H9 (cell line): ENCODE data around the gene ADGRG7. TPM values are rescaled to one million over a fixed set of nuclear protein-coding genes. Genes with fewer than 3 reads are reported as not detected.

ENCODE experiments used
- DNase-seq: peaks from one replicate; pipeline ENCODE4 v3.0.0-alpha.2; 2017
- H2AFZ ChIP-seq: one replicate; pipeline ENCODE4 v1.6.1; 2013; ENCODE audit warnings: mild to moderate bottlenecking, low read length, control low read depth, moderate library complexity
- H2AK5ac ChIP-seq: 2 replicates; pipeline ENCODE4 v1.6.1; 2013; ENCODE audit warnings: low read length, control low read depth, mixed read lengths; ENCODE audit not compliant: insufficient read length
- H2BK120ac ChIP-seq: one replicate; pipeline ENCODE4 v1.6.1; 2013; ENCODE audit warnings: low read depth, mild to moderate bottlenecking, low read length, control low read depth, inconsistent platforms; ENCODE audit not compliant: poor library complexity, severe bottlenecking
- H2BK12ac ChIP-seq: 2 replicates; pipeline ENCODE4 v1.6.1; 2013; ENCODE audit warnings: low read length, control low read depth, mixed read lengths, low read depth; ENCODE audit not compliant: insufficient read length
- H2BK15ac ChIP-seq: 2 replicates; pipeline ENCODE4 v1.6.1; 2013; ENCODE audit warnings: low read depth, low read length, control low read depth
- H2BK20ac ChIP-seq: one replicate; pipeline ENCODE4 v1.6.1; 2013; ENCODE audit warnings: low read depth, mild to moderate bottlenecking, low read length, control low read depth, inconsistent platforms; ENCODE audit not compliant: poor library complexity, severe bottlenecking
- H2BK5ac ChIP-seq: 2 replicates; pipeline ENCODE4 v1.6.1; 2013; ENCODE audit warnings: low read length, control low read depth, mixed read lengths; ENCODE audit not compliant: insufficient read length
- H3K14ac ChIP-seq: 2 replicates; pipeline ENCODE4 v1.6.1; 2013; ENCODE audit warnings: low read length, control low read depth; ENCODE audit not compliant: insufficient read depth
- H3K18ac ChIP-seq: 2 replicates; pipeline ENCODE4 v1.6.1; 2013; ENCODE audit warnings: low read depth, mild to moderate bottlenecking, mixed read lengths, low read length, control low read depth; ENCODE audit not compliant: insufficient read length
- H3K23ac ChIP-seq: 2 replicates; pipeline ENCODE4 v1.6.1; 2013; ENCODE audit warnings: low read length, control low read depth, mixed read lengths, low read depth; ENCODE audit not compliant: insufficient read length
- H3K23me2 ChIP-seq: 2 replicates; pipeline ENCODE4 v1.6.1; 2013; ENCODE audit warnings: low read depth, mild to moderate bottlenecking, mixed read lengths, low read length, control low read depth; ENCODE audit not compliant: insufficient read length, poor library complexity, severe bottlenecking
- H3K27ac ChIP-seq: 2 replicates; pipeline ENCODE4 v1.5.1; 2013; ENCODE audit warnings: low read length, control low read depth, mixed read lengths, low read depth; ENCODE audit not compliant: insufficient read length
- H3K27me3 ChIP-seq: 2 replicates; pipeline ENCODE4 v1.6.1; 2013; ENCODE audit warnings: low read length, control low read depth, inconsistent platforms; ENCODE audit not compliant: insufficient read depth
- H3K4ac ChIP-seq: 2 replicates; pipeline ENCODE4 v1.6.1; 2013; ENCODE audit warnings: low read depth, mild to moderate bottlenecking, control low read depth, inconsistent platforms, low read length, moderate library complexity
- H3K4me1 ChIP-seq: 2 replicates; pipeline ENCODE4 v1.6.1; 2013; ENCODE audit warnings: low read length, control low read depth, inconsistent platforms; ENCODE audit not compliant: insufficient read depth
- H3K4me2 ChIP-seq: 2 replicates; pipeline ENCODE4 v1.6.1; 2013; ENCODE audit warnings: low read length, control low read depth, mixed read lengths; ENCODE audit not compliant: insufficient read length, insufficient read depth
- H3K56ac ChIP-seq: 2 replicates; pipeline ENCODE4 v1.6.1; 2013; ENCODE audit warnings: low read depth, mild to moderate bottlenecking, mixed read lengths, low read length, control low read depth; ENCODE audit not compliant: insufficient read length
- H3K79me1 ChIP-seq: 2 replicates; pipeline ENCODE4 v1.6.1; 2013; ENCODE audit warnings: low read depth, mild to moderate bottlenecking, moderate library complexity, low read length, control low read depth, inconsistent platforms; ENCODE audit not compliant: insufficient read depth, poor library complexity, severe bottlenecking
- H3K79me2 ChIP-seq: 2 replicates; pipeline ENCODE4 v1.6.1; 2013; ENCODE audit warnings: low read length, control low read depth, inconsistent platforms; ENCODE audit not compliant: insufficient read depth
- H3K9ac ChIP-seq: 2 replicates; pipeline ENCODE4 v1.6.1; 2013; ENCODE audit warnings: low read length, control low read depth, mixed read lengths; ENCODE audit not compliant: insufficient read length; ENCODE audit errors: extremely low read depth
- H3K9me3 ChIP-seq: one replicate; pipeline ENCODE4 v1.6.1; 2013; ENCODE audit warnings: low read depth, low read length, inconsistent platforms; ENCODE audit not compliant: control insufficient read depth
- H3T11ph ChIP-seq: one replicate; pipeline ENCODE4 v1.6.1; 2013; ENCODE audit warnings: mild to moderate bottlenecking, low read length, control low read depth, inconsistent platforms
- H4K20me1 ChIP-seq: one replicate; pipeline ENCODE4 v1.6.1; 2013; ENCODE audit not compliant: control insufficient read depth, insufficient read length, insufficient read depth
- H4K5ac ChIP-seq: 2 replicates; pipeline ENCODE4 v1.6.1; 2013; ENCODE audit warnings: low read depth, mild to moderate bottlenecking, mixed read lengths, low read length, control low read depth; ENCODE audit not compliant: insufficient read length
- H4K8ac ChIP-seq: replicated peaks from 2 replicates; pipeline ENCODE4 v1.6.1; 2013; ENCODE audit warnings: low read length, control low read depth, mixed read lengths, low read depth; ENCODE audit not compliant: insufficient read length
- H4K91ac ChIP-seq: 2 replicates; pipeline ENCODE4 v1.6.1; 2013; ENCODE audit warnings: low read depth, mild to moderate bottlenecking, moderate library complexity, mixed read lengths, low read length, control low read depth; ENCODE audit not compliant: insufficient read length
- H3K27ac Mint-ChIP-seq, 3 experiments: 2 replicates in 2 of 3; 3 replicates in 1 of 3; pipeline ENCODE4 v1.8.0; 2020 to 2021; ENCODE audit warnings: mixed read lengths in 3 of 3, mild to moderate bottlenecking in 1 of 3, moderate library complexity in 1 of 3
- H3K27me3 Mint-ChIP-seq: 2 replicates; pipeline ENCODE4 v1.8.0; 2021; ENCODE audit warnings: low read depth, mild to moderate bottlenecking, moderate library complexity, mixed read lengths
- H3K36me3 Mint-ChIP-seq, 3 experiments: 2 replicates in 2 of 3; 3 replicates in 1 of 3; pipeline ENCODE4 v1.8.0; 2020 to 2021; ENCODE audit warnings: low read depth in 3 of 3, mixed read lengths in 3 of 3; ENCODE audit not compliant: insufficient read depth in 1 of 3
- H3K4me1 Mint-ChIP-seq, 2 experiments: 2 replicates each; pipeline ENCODE4 v1.8.0; 2020; ENCODE audit warnings: mixed read lengths in 2 of 2
- H3K4me3 Mint-ChIP-seq, 2 experiments: 2 replicates in 1 of 2; 3 replicates in 1 of 2; pipeline ENCODE4 v1.8.0; 2020 to 2021; ENCODE audit warnings: mild to moderate bottlenecking in 2 of 2, mixed read lengths in 2 of 2, moderate library complexity in 1 of 2
- H3K9me3 Mint-ChIP-seq, 2 experiments: 2 replicates in 1 of 2; 3 replicates in 1 of 2; pipeline ENCODE4 v1.8.0; 2020; ENCODE audit warnings: mild to moderate bottlenecking in 2 of 2, mixed read lengths in 2 of 2, moderate library complexity in 1 of 2
- CTCF ChIP-seq: fragments of 200-600 bp; sonication (generic); conservative IDR thresholded peaks from 3 replicates; pipeline ENCODE4 v1.8.0; 2021; ENCODE audit warnings: antibody characterized with exemption, mild to moderate bottlenecking
- WGBS: extraction: QIAGEN DNeasy Blood & Tissue Kit; methylation state at CpG from one replicate; pipeline ENCODE4 v1.1.7; 2013; ENCODE audit warnings: missing lambda C conversion rate, low lambda C conversion rate, mixed read lengths; ENCODE audit not compliant: insufficient read length; ENCODE audit errors: extremely low coverage; 5-methylcytosine and 5-hydroxymethylcytosine counted together
- total RNA-seq: library from RNA; stranded (reverse); gene quantifications from 2 replicates; pipeline ENCODE4 v1.2.1, GENCODE V29; 2021

ADGRG7 gene
- total RNA-seq, 1 experiment from 2014 or later = not detected

- Histone ChIP-seq H3K23ac (no peak overlapping the region), H2BK12ac (no peak overlapping the region), H3K27ac (no peak overlapping the region), H4K5ac (no peak overlapping the region), H4K20me1 (no peaks in the 10 kb centered on the region), H2BK20ac (no peak overlapping the region), H3K27me3 (no peaks in the 10 kb centered on the region), H3K9ac (no peak overlapping the region), H3K14ac (no peak overlapping the region), H3K18ac (no peak overlapping the region), H2BK5ac (no peak overlapping the region), H2AK5ac (no peak overlapping the region), H2BK120ac (no peak overlapping the region), H3K4me2 (no peak overlapping the region), H3K4ac (no peak overlapping the region), H3K79me1 (peaks cover 4% of the 10 kb centered on the region), H2BK15ac (no peak overlapping the region), H3K23me2 (no peaks in the 10 kb centered on the region), H4K91ac (no peak overlapping the region), H2AFZ (no peak overlapping the region), H4K8ac (no peak overlapping the region), H3K56ac (no peak overlapping the region), H3K9me3 (no peaks in the 10 kb centered on the region), H3K4me1 (no peaks in the 10 kb centered on the region), H3K79me2 (peaks cover 6% of the 10 kb centered on the region; the same call in 1 of the 2 replicates), H3T11ph (no peak overlapping the region)
- Mint-ChIP-seq H3K4me1 (peaks cover 10 to 14% of the 10 kb centered on the region in 2 experiments), H3K9me3 (no peaks in the 10 kb centered on the region; a peak in 1 of 5 replicates), H3K4me3 (no peak overlapping the region), H3K27ac (peak overlapping the region in 1 of 3 experiments; percentile 85; a peak in 2 of 7 replicates), H3K36me3 (peaks cover 38 to 78% (median 73%) of the 10 kb centered on the region in 3 experiments), H3K27me3 (no peaks in the 10 kb centered on the region)
- TF ChIP-seq CTCF = no peak
- no CpG with 5 or more reads among the region's 1 CpG for WGBS
- no peak for DNase-seq
Measured at GRCh38 chr3:100719136-100719535, 109.7 kb downstream of the ADGRG7 start.
